ENCODE measurements around the gene AGBL4.

The AGBL4 gene

GRCh38 chr1:49622877-49623276 lies 400.9 kb downstream of the AGBL4 start:
- TF ChIP-seq, protein P1, sequence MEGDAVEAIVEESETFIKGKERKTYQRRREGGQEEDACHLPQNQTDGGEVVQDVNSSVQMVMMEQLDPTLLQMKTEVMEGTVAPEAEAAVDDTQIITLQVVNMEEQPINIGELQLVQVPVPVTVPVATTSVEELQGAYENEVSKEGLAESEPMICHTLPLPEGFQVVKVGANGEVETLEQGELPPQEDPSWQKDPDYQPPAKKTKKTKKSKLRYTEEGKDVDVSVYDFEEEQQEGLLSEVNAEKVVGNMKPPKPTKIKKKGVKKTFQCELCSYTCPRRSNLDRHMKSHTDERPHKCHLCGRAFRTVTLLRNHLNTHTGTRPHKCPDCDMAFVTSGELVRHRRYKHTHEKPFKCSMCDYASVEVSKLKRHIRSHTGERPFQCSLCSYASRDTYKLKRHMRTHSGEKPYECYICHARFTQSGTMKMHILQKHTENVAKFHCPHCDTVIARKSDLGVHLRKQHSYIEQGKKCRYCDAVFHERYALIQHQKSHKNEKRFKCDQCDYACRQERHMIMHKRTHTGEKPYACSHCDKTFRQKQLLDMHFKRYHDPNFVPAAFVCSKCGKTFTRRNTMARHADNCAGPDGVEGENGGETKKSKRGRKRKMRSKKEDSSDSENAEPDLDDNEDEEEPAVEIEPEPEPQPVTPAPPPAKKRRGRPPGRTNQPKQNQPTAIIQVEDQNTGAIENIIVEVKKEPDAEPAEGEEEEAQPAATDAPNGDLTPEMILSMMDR (IDR thresholded peaks at IDR 0.05) = no peak
- TF ChIP-seq ZFX (IDR thresholded peaks at IDR 0.05; ENCODE audit: borderline replicate concordance) = no peak

DNA sequence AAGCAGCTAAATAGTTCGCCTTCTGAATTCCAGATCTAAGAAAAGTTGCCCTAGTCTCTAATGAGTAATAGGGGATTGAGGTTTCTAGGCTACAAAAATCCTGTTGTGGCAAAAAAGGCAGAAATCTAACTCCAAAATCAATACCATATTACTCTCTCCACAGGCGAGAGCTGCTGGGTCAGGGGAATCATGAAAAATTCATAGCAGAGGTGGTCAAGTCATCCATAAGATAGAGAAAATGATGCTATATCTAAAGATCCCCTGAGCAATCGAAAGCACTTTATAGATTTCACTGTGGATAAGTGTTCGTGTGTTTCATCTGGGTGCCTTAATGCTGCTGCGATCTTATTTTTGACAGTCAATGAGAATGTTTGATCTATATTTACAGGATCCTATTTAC lies 417.7 kb downstream of the AGBL4 start:
- H3K27ac ChIP-seq = no peak overlapping the region
- TF ChIP-seq, protein P1 (IDR thresholded peaks at IDR 0.05) = no peak
- TF ChIP-seq ZFX (IDR thresholded peaks at IDR 0.05; ENCODE audit: borderline replicate concordance) = no peak

More at GRCh38 chr1:49622877-49623276, 400.9 kb downstream of the AGBL4 start:
- H3K27ac ChIP-seq = no peak overlapping the region

DNA sequence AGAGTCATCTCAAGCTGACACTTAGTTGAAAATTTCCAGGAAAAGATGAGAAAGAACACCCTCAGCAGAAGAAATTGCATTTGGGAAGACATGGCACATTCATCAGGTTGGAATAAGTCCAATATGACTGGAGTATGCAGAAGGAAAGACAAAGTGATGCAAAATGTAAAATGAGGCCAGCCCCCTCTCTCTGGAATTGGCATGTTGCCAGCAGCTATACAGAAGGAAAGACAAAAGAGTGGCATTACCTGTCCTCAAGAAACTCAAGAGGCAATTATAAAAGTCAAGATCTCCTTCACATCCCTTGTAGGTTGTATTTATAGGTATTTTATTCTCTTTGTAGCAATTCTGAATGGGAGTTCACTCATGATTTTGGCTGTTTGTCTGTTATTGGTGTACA lies 426.3 kb downstream of the AGBL4 start:
- no peak for TF ChIP-seq ZFX (IDR thresholded peaks at IDR 0.05; ENCODE audit: borderline replicate concordance)
- TF ChIP-seq, protein P1 (IDR thresholded peaks at IDR 0.05) = no peak
- H3K27ac ChIP-seq = no peak overlapping the region

DNA sequence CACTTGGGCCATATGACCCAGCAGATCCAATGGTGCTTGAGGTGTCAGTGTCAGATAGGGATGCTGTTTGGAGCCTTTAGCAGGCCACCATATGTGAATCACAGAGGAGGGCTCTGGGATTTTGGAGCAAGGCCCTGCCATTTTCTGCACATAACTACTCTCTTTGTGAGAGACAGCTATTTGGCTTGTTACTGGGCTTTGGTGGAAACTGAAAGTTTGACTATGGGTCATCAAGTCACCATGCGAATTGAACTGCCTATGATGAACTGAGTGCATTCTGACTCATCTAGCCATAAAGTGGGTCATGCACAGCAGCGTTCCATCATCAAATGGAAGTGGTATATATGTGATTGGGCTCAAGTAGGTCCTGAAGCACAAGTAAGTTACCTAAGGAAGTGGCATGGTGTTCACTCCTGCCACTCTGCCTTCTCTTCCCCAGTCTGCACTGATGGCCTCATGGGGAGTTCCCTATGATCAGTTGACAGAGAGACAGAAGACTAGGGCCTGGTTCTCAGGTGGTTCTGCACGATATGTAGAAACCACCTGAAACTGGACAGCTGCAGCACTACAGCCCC lies 447.3 kb downstream of the AGBL4 start:
- TF ChIP-seq, protein P1 (IDR thresholded peaks at IDR 0.05) = no peak
- no peak for TF ChIP-seq ZFX (IDR thresholded peaks at IDR 0.05; ENCODE audit: borderline replicate concordance)

DNA sequence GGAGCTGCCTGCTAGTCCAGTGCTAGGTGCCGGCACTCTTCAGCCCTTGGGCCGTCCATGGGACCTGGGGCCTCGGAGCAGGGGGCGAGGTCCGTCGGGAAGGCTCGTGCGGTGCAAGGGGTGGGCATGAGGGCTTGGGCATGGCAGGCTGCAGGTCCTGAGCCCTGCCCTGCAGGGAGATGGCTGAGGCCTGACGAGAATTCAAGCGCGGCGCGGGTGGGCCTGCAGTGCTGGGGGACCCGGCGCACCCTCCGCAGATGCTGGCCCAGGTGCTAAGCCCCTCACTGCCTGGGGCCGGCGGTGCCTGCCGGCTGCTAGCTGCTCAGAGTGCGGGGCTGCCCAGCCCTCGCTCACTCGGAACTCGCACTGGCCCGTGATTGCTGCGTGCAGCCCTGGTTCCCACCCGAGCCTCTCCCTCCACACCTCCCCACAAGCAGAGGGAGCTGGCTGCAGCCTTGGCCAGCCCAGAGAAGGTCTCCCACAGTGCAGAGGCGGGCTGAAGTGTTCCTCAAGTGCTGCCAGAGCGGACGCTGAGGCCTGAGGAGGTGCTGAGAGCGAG lies 467.0 kb downstream of the AGBL4 start:
- TF ChIP-seq ZFX (IDR thresholded peaks at IDR 0.05; ENCODE audit: borderline replicate concordance) = no peak
- TF ChIP-seq, protein P1 (IDR thresholded peaks at IDR 0.05) = no peak
- H3K27ac ChIP-seq = no peak overlapping the region

More for the DNA sequence above, 447.3 kb downstream of the AGBL4 start:
- H3K27ac ChIP-seq = no peak overlapping the region

- TF ChIP-seq ZFX (IDR thresholded peaks at IDR 0.05; ENCODE audit: borderline replicate concordance) = no peak
- TF ChIP-seq, protein P1 (IDR thresholded peaks at IDR 0.05) = no peak
- H3K27ac ChIP-seq = no peak overlapping the region
Measured at GRCh38 chr1:49552101-49552500, 471.7 kb downstream of the AGBL4 start.

GRCh38 chr1:49544615-49545014 lies 479.1 kb downstream of the AGBL4 start:
- TF ChIP-seq, protein P1 (IDR thresholded peaks at IDR 0.05) = no peak
- TF ChIP-seq ZFX (IDR thresholded peaks at IDR 0.05; ENCODE audit: borderline replicate concordance) = no peak
- no peak overlapping the region for H3K27ac ChIP-seq

All from 22Rv1 (cell line).